SIG-M5 treated with dmso at 0.1 percent for 504 hours (cell line): ENCODE data around the gene ITPR1.

Source experiments
- DNase-seq: peaks from one replicate; lab custom pipeline; 2025; ENCODE audit not compliant: unreplicated experiment; lab: John Stamatoyannopoulos, UW

Gene ITPR1

GRCh38 chr3:4820296-4821121, 327.4 kb downstream of the ITPR1 start:
- no peak for DNase-seq

- DNase-seq: no peak
These were observed 328.2 kb downstream of the ITPR1 start for GRCh38 chr3:4821338-4821737.

- no peak for DNase-seq
These were observed 328.8 kb downstream of the ITPR1 start for GRCh38 chr3:4821975-4822374.

- no peak for DNase-seq
These were observed 329.4 kb downstream of the ITPR1 start for GRCh38 chr3:4822568-4822967.

GRCh38 chr3:4823385-4823784, 330.2 kb downstream of the ITPR1 start:
- no peak for DNase-seq

- DNase-seq: no peak
These were observed 331.1 kb downstream of the ITPR1 start for GRCh38 chr3:4823986-4824925.

- DNase-seq: peak; percentile 8
These were observed 331.8 kb downstream of the ITPR1 start for GRCh38 chr3:4824926-4825325.

- DNase-seq: no peak
These were observed 332.5 kb downstream of the ITPR1 start for GRCh38 chr3:4825436-4826236.

- DNase-seq: no peak
These were observed 333.3 kb downstream of the ITPR1 start for GRCh38 chr3:4826237-4827100.

GRCh38 chr3:4827767-4828166, 334.6 kb downstream of the ITPR1 start:
- no peak for DNase-seq

- DNase-seq: peak; percentile 6
These were observed 335.3 kb downstream of the ITPR1 start for GRCh38 chr3:4828279-4829030.

GRCh38 chr3:4829031-4829394, 335.9 kb downstream of the ITPR1 start:
- no peak for DNase-seq

- DNase-seq: no peak
These were observed 337.4 kb downstream of the ITPR1 start for GRCh38 chr3:4830586-4830914.

- no peak for DNase-seq
These were observed 338.4 kb downstream of the ITPR1 start for GRCh38 chr3:4831580-4831950.

GRCh38 chr3:4833471-4833870, 340.3 kb downstream of the ITPR1 start:
- DNase-seq: no peak

GRCh38 chr3:4834403-4834866, 341.3 kb downstream of the ITPR1 start:
- DNase-seq: no peak

GRCh38 chr3:4835616-4836043, 342.5 kb downstream of the ITPR1 start:
- DNase-seq: no peak

GRCh38 chr3:4836516-4836915, 343.4 kb downstream of the ITPR1 start:
- DNase-seq: no peak

GRCh38 chr3:4837374-4837930, 344.3 kb downstream of the ITPR1 start:
- no peak for DNase-seq
